H1 (cell line): Measurements from ENCODE around the gene FAM120A. TPM values are rescaled to one million over a fixed set of nuclear protein-coding genes. Genes with fewer than 3 reads are reported as not detected.

Source experiments
- CTCF ChIA-PET: fragments of 300-600 bp; sonication (Branson Sonifier 250); formaldehyde crosslinking; loops from one replicate; lab custom pipeline; 2021; ENCODE audit not compliant: partially characterized antibody; lab: Charles Lee
- POLR2A ChIA-PET: fragments of 300-600 bp; sonication (Branson Sonifier 250); formaldehyde crosslinking; loops from one replicate; lab custom pipeline; 2021; ENCODE audit warnings: inconsistent platforms; ENCODE audit not compliant: partially characterized antibody; lab: Charles Lee
- DNase-seq, 2 experiments: peaks; one replicate each; pipeline versions ENCODE4 v3.0.0 to v3.0.0-alpha.2; 2010 to 2022; ENCODE audit warnings: low spot score in 2 of 2, low read depth in 1 of 2, mixed read lengths in 1 of 2
- FAIRE-seq: peaks from 2 replicates; lab custom pipeline; 2011; peaks lifted over from hg19 to GRCh38; lab: Jason Lieb, UNC
- H2AFZ ChIP-seq: 2 replicates; pipeline ENCODE4 v1.8.1; 2012; ENCODE audit warnings: low read length, inconsistent platforms
- H2AK5ac ChIP-seq: 2 replicates; pipeline ENCODE4 v1.6.1; 2013; ENCODE audit warnings: low read depth, low read length
- H2BK120ac ChIP-seq: replicated peaks from 2 replicates; pipeline ENCODE3; 2013; ENCODE audit warnings: low read depth, low read length, inconsistent platforms
- H2BK12ac ChIP-seq: 2 replicates; pipeline ENCODE4 v1.6.1; 2013; ENCODE audit warnings: low read depth, low read length
- H2BK15ac ChIP-seq: 2 replicates; pipeline ENCODE4 v1.6.1; 2013; ENCODE audit warnings: low read length
- H2BK20ac ChIP-seq: 2 replicates; pipeline ENCODE4 v1.6.1; 2013; ENCODE audit warnings: low read length
- H2BK5ac ChIP-seq: 2 replicates; pipeline ENCODE4 v1.6.1; 2013; ENCODE audit warnings: low read depth, low read length
- H3K14ac ChIP-seq: 2 replicates; pipeline ENCODE4 v1.6.1; 2013; ENCODE audit warnings: inconsistent platforms; ENCODE audit not compliant: insufficient read length
- H3K18ac ChIP-seq: 2 replicates; pipeline ENCODE4 v1.6.1; 2013; ENCODE audit warnings: low read length; ENCODE audit errors: extremely low read depth
- H3K23ac ChIP-seq: 2 replicates; pipeline ENCODE4 v1.6.1; 2013; ENCODE audit warnings: inconsistent platforms; ENCODE audit not compliant: insufficient read length
- H3K23me2 ChIP-seq: 2 replicates; pipeline ENCODE4 v1.6.1; 2013; ENCODE audit warnings: low read depth, low read length
- H3K27ac ChIP-seq: 2 replicates; pipeline ENCODE4 v1.6.1; 2011; ENCODE audit warnings: low read depth, low read length, inconsistent platforms
- H3K27me3 ChIP-seq, 4 experiments: replicated peaks in 1 of 4; 1 replicate in 1 of 4; 2 replicates in 3 of 4; pipeline versions ENCODE4 v1.6.1 to v1.8.1; 2011 to 2013; ENCODE audit warnings: low read length in 3 of 4, mild to moderate bottlenecking in 3 of 4, inconsistent platforms in 2 of 4, mixed read lengths in 2 of 4, moderate library complexity in 1 of 4; ENCODE audit not compliant: control insufficient read depth in 3 of 4, insufficient read depth in 3 of 4; ENCODE audit errors: extremely low read depth in 1 of 4
- H3K36me3 ChIP-seq, 4 experiments: 2 replicates each; pipeline versions ENCODE4 v1.6.1 to v1.8.1; 2011 to 2013; ENCODE audit warnings: mild to moderate bottlenecking in 4 of 4, low read length in 3 of 4, moderate library complexity in 2 of 4, control low read depth in 1 of 4, inconsistent platforms in 1 of 4; ENCODE audit not compliant: insufficient read depth in 4 of 4, control insufficient read depth in 2 of 4
- H3K4ac ChIP-seq: replicated peaks from 2 replicates; pipeline ENCODE3; 2013; ENCODE audit warnings: low read length, low read depth, mixed read lengths, inconsistent platforms; ENCODE audit not compliant: insufficient read length
- H3K4me1 ChIP-seq, 4 experiments: replicated peaks in 1 of 4; 1 replicate in 1 of 4; 2 replicates in 3 of 4; pipeline versions ENCODE4 v1.6.1 to v1.8.1; 2011 to 2013; ENCODE audit warnings: low read length in 3 of 4, inconsistent platforms in 2 of 4, mixed read lengths in 1 of 4; ENCODE audit not compliant: insufficient read depth in 4 of 4, control insufficient read depth in 3 of 4
- H3K4me2 ChIP-seq, 2 experiments: 2 replicates each; pipeline versions ENCODE4 v1.6.1 to v1.8.1; 2011 to 2013; ENCODE audit warnings: low read depth in 2 of 2, low read length in 2 of 2, control low read depth in 1 of 2, inconsistent platforms in 1 of 2, mild to moderate bottlenecking in 1 of 2; ENCODE audit not compliant: insufficient read depth in 1 of 2
- H3K4me3 ChIP-seq, 4 experiments: fragments of 200-600, 300-600 bp in 1 of 4; sonication (generic), shearing (Covaris generic), sonication (Bioruptor Twin) in 1 of 4; 2 replicates each; pipeline versions ENCODE4 v1.5.1 to v1.8.1; 2011 to 2016; ENCODE audit warnings: low read length in 4 of 4, low read depth in 3 of 4, control low read depth in 2 of 4, inconsistent platforms in 2 of 4, mild to moderate bottlenecking in 2 of 4, mixed read lengths in 1 of 4, moderate library complexity in 1 of 4; ENCODE audit not compliant: insufficient read depth in 2 of 4; ENCODE audit errors: extremely low read depth in 1 of 4
- H3K56ac ChIP-seq: replicated peaks from 2 replicates; pipeline ENCODE3; 2013; ENCODE audit warnings: low read depth, mild to moderate bottlenecking, mixed read lengths, low read length, inconsistent platforms; ENCODE audit not compliant: insufficient read length
- H3K79me1 ChIP-seq: 2 replicates; pipeline ENCODE4 v1.6.1; 2013; ENCODE audit warnings: low read depth, low read length, control low read depth
- H3K79me2 ChIP-seq, 2 experiments: 2 replicates each; pipeline versions ENCODE4 v1.6.1 to v1.8.1; 2012 to 2013; ENCODE audit warnings: low read length in 2 of 2, mild to moderate bottlenecking in 2 of 2, inconsistent platforms in 1 of 2; ENCODE audit not compliant: insufficient read depth in 2 of 2, control insufficient read depth in 1 of 2
- H3K9ac ChIP-seq, 4 experiments: replicated peaks in 1 of 4; 1 replicate in 1 of 4; 2 replicates in 3 of 4; pipeline versions ENCODE4 v1.6.1 to v1.8.1; 2011 to 2013; ENCODE audit warnings: low read depth in 3 of 4, low read length in 3 of 4, control low read depth in 2 of 4, mild to moderate bottlenecking in 2 of 4, moderate library complexity in 2 of 4, inconsistent platforms in 1 of 4; ENCODE audit errors: extremely low read depth in 1 of 4
- H3K9me3 ChIP-seq, 2 experiments: 2 replicates each; pipeline versions ENCODE4 v1.6.1 to v1.8.1; 2012 to 2013; ENCODE audit warnings: mild to moderate bottlenecking in 2 of 2, moderate library complexity in 2 of 2, control low read depth in 1 of 2, inconsistent platforms in 1 of 2, low read depth in 1 of 2, low read length in 1 of 2, mixed read lengths in 1 of 2; ENCODE audit not compliant: insufficient read depth in 2 of 2
- H4K20me1 ChIP-seq, 2 experiments: replicated peaks in 1 of 2; 2 replicates each; pipeline versions ENCODE3 to v1.8.1; 2011 to 2013; ENCODE audit warnings: inconsistent platforms in 2 of 2, low read length in 2 of 2, mild to moderate bottlenecking in 1 of 2; ENCODE audit not compliant: insufficient read depth in 2 of 2, control insufficient read depth in 1 of 2
- H4K5ac ChIP-seq: 2 replicates; pipeline ENCODE4 v1.6.1; 2013; ENCODE audit warnings: low read length, low read depth, mixed read lengths, inconsistent platforms; ENCODE audit not compliant: insufficient read length
- H4K8ac ChIP-seq: 2 replicates; pipeline ENCODE4 v1.8.0; 2013; ENCODE audit warnings: mild to moderate bottlenecking, moderate library complexity, low read length, inconsistent platforms; ENCODE audit not compliant: insufficient read depth; ENCODE audit errors: extremely low read depth
- H4K91ac ChIP-seq: replicated peaks from 2 replicates; pipeline ENCODE3; 2013; ENCODE audit warnings: low read length, mixed read lengths, inconsistent platforms; ENCODE audit not compliant: insufficient read length
- CEBPB ChIP-seq: IDR thresholded peaks from 2 replicates; pipeline ENCODE4 v1.6.1; 2012; ENCODE audit warnings: low read depth, low read length
- CREB1 ChIP-seq: IDR thresholded peaks from 2 replicates; pipeline ENCODE4 v1.6.1; 2012; ENCODE audit warnings: inconsistent platforms
- CTBP2 ChIP-seq: IDR thresholded peaks from 2 replicates; pipeline ENCODE4 v1.7.0; 2011; ENCODE audit warnings: borderline replicate concordance, mild to moderate bottlenecking, moderate library complexity, mixed read lengths, low read length; ENCODE audit not compliant: insufficient read depth, insufficient read length
- EGR1 ChIP-seq: IDR thresholded peaks from 2 replicates; pipeline ENCODE4 v1.6.1; 2011; ENCODE audit warnings: low read depth, low read length, borderline replicate concordance
- EZH2 ChIP-seq: fragments of 200-600 bp; sonication (generic); IDR thresholded peaks from 2 replicates; pipeline ENCODE4 v1.7.1; 2012; ENCODE audit warnings: low read depth, mild to moderate bottlenecking, moderate library complexity, low read length, inconsistent platforms; ENCODE audit not compliant: severe bottlenecking
- HDAC6 ChIP-seq: IDR thresholded peaks from one replicate; pipeline ENCODE4 v1.7.1; 2012; ENCODE audit warnings: low read depth, mild to moderate bottlenecking, inconsistent platforms, low read length, moderate library complexity
- JUND ChIP-seq: IDR thresholded peaks from 2 replicates; pipeline ENCODE4 v1.6.1; 2011; ENCODE audit warnings: mild to moderate bottlenecking, improper control_type of control experiment, low read length
- NANOG ChIP-seq: IDR thresholded peaks from 2 replicates; pipeline ENCODE4 v1.6.1; 2011; ENCODE audit warnings: low read length, low read depth, mild to moderate bottlenecking, inconsistent platforms; ENCODE audit not compliant: insufficient read depth, poor library complexity, severe bottlenecking
- POLR2A ChIP-seq, 2 experiments: IDR thresholded peaks; 1 replicate in 1 of 2; 2 replicates in 1 of 2; pipeline ENCODE4 v1.6.1; 2011; ENCODE audit warnings: low read depth in 2 of 2, low read length in 2 of 2, mild to moderate bottlenecking in 2 of 2; ENCODE audit errors: control extremely low read depth in 1 of 2
- POU5F1 ChIP-seq: IDR thresholded peaks from 2 replicates; pipeline ENCODE4 v1.6.1; 2011; ENCODE audit warnings: low read depth, mild to moderate bottlenecking, low read length, moderate library complexity
- RAD21 ChIP-seq, 2 experiments: IDR thresholded peaks in 1 of 2; conservative IDR thresholded peaks in 1 of 2; 2 replicates each; pipeline ENCODE4 v1.6.1; 2011; ENCODE audit warnings: low read depth in 2 of 2, low read length in 2 of 2, improper control_type of control experiment in 1 of 2, inconsistent platforms in 1 of 2, mild to moderate bottlenecking in 1 of 2, moderate library complexity in 1 of 2
- SRF ChIP-seq: IDR thresholded peaks from 2 replicates; pipeline ENCODE4 v1.6.1; 2011; ENCODE audit warnings: mild to moderate bottlenecking, low read depth, low read length, moderate library complexity
- SUZ12 ChIP-seq: fragments of 200-600 bp; sonication (generic); IDR thresholded peaks from 2 replicates; pipeline ENCODE4 v1.6.1; 2012; ENCODE audit warnings: mild to moderate bottlenecking, inconsistent platforms, low read length, moderate library complexity, mixed read lengths
- TAF7 ChIP-seq: optimal IDR thresholded peaks from 2 replicates; pipeline ENCODE3; 2011; ENCODE audit warnings: low read depth, mild to moderate bottlenecking, inconsistent platforms, low read length, moderate library complexity, borderline replicate concordance
- TCF12 ChIP-seq: IDR thresholded peaks from 2 replicates; pipeline ENCODE4 v1.6.1; 2011; ENCODE audit warnings: low read depth, mild to moderate bottlenecking, low read length
- WGBS, 2 experiments: shearing (Covaris generic) in 1 of 2; methylation state at CpG; one replicate each; pipeline versions ENCODE4 v1.1.6 to v1.1.7; 2013 to 2015; ENCODE audit warnings: low lambda C conversion rate in 2 of 2, mixed read lengths in 2 of 2, inconsistent platforms in 1 of 2, low coverage in 1 of 2, missing lambda C conversion rate in 1 of 2; ENCODE audit not compliant: insufficient replicate concordance in 2 of 2, insufficient coverage in 1 of 2, insufficient read length in 1 of 2; ENCODE audit errors: extremely low coverage in 1 of 2, missing lambda C conversion rate in 1 of 2; 5-methylcytosine and 5-hydroxymethylcytosine counted together
- polyA plus RNA-seq, 7 experiments: library from polyadenylated mRNA; depleted of rRNA in 3 of 7; stranded (reverse) in 5 of 7; unstranded in 2 of 7; fragments of >200 nt in 5 of 7; fragments of 200-250 nt in 2 of 7; gene quantifications; 1 replicate in 5 of 7; 2 replicates in 1 of 7; 4 replicates in 1 of 7; pipeline versions ENCODE4 v1.2.1 to v1.2.3, GENCODE V29; 2011 to 2013; ENCODE audit warnings: missing spikeins in 2 of 7, mixed read lengths in 2 of 7
- total RNA-seq: library from RNA; stranded (reverse); fragmentation: NEBNext Ultra II Directional; extraction: Animal tissue kit (Norgen Biotek cat#: 25700); gene quantifications from 2 replicates; pipeline ENCODE4 v1.2.1, GENCODE V29; 2021

Gene FAM120A
- total and polyA plus RNA-seq, 2 of the 8 experiments (the other 6 are each of a cell fraction or from before 2014, with no cell fraction given): 24.9 to 54.7 TPM

DNA sequence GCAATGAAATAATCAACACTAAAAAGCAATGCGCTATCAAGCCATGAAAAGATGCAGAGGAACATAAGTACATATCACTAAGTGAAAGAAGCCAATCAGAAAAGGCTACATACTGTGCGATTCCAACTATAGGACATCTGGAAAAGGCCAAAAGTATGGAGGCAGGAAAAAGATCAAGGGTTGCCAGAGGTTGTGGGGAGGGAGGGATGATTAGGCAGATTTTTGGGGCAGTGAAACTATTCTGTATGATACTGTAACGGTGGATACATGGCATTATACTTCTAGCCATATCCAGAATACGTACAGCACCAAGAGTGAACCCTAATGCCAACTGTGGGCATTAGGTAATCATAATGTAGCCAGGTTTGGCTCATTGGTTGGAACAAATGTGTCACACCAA lies 51.9 kb downstream of the FAM120A start:
- H3K36me3 ChIP-seq: peaks cover 2 to 25% (median 10%) of the 10 kb centered on the region in 4 experiments; a peak in 6 of 8 replicates
- no peak overlapping the region for H4K8ac ChIP-seq
- H3K23me2 ChIP-seq: no peaks in the 10 kb centered on the region
- no peak overlapping the region; the same call in 1 of the 2 replicates for H2BK5ac ChIP-seq
- no peak overlapping the region for H2BK12ac ChIP-seq
- H3K4me2 ChIP-seq: no peak overlapping the region
- peaks cover 0 to 32% of the 10 kb centered on the region in 2 experiments; a peak in 2 of 4 replicates for H3K79me2 ChIP-seq
- H3K9me3 ChIP-seq: no peaks in the 10 kb centered on the region
- H3K23ac ChIP-seq: no peak overlapping the region
- no peak overlapping the region for H3K27ac ChIP-seq
- H2BK120ac ChIP-seq: no peak overlapping the region
- no peak overlapping the region for H3K18ac ChIP-seq
- H3K27me3 ChIP-seq: no peaks in the 10 kb centered on the region
- ChIA-PET CTCF (no interaction called here), POLR2A (no interaction called here)
- no peak overlapping the region for H2BK20ac ChIP-seq
- H2AK5ac ChIP-seq: no peak overlapping the region
- no peak overlapping the region for H2BK15ac ChIP-seq
- FAIRE-seq (no peak), DNase-seq (no peak)
- H2AFZ ChIP-seq: no peak overlapping the region
- no peak overlapping the region for H4K5ac ChIP-seq
- H4K91ac ChIP-seq: no peak overlapping the region
- H3K56ac ChIP-seq: no peak overlapping the region
- peaks cover 9% of the 10 kb centered on the region for H3K79me1 ChIP-seq
- H3K14ac ChIP-seq: no peak overlapping the region
- no peak overlapping the region for H3K4ac ChIP-seq
- peaks cover 0 to 3% (median 0%) of the 10 kb centered on the region in 4 experiments; a peak in 2 of 7 replicates for H3K4me1 ChIP-seq
- H3K9ac ChIP-seq: no peak overlapping the region
- peaks cover 7 to 8% of the 10 kb centered on the region in 2 experiments for H4K20me1 ChIP-seq
- no peak overlapping the region for H3K4me3 ChIP-seq
- WGBS, 2 experiments: 97% methylated on average over 4 of the region's 4 CpGs; no CpG with 5 or more reads in 1 of the 2 experiments
- TF ChIP-seq CREB1 (no peak), TCF12 (no peak), HDAC6 (no peak), RAD21 (IDR thresholded peaks at IDR 0.05 in 1 of 2, conservative IDR thresholded peaks at IDR 0.05 in 1 of 2; ENCODE audit: low read depth in 2 of 2, low read length in 2 of 2) (no peak), SUZ12 (no peak), EGR1 (no peak), POU5F1 (no peak), CTBP2 (no peak), POLR2A (IDR thresholded peaks at IDR 0.05; ENCODE audit: control extremely low read depth in 1 of 2, low read depth in 2 of 2, low read length in 2 of 2) (no peak), NANOG (no peak), SRF (no peak), JUND (no peak), CEBPB (no peak), EZH2 (no peak), TAF7 (no peak)
